NK-92 (cell line): ENCODE results near the gene TBC1D16.
"Not testable (repeated sequence)": the region's sequence is repeated elsewhere in the genome, so short reads cannot be mapped to it uniquely, and the experiment has no call there.

Experiments used
- DNase-seq: peaks from one replicate; lab custom pipeline; 2025; ENCODE audit not compliant: unreplicated experiment; lab: John Stamatoyannopoulos, UW

TBC1D16 gene

DNA sequence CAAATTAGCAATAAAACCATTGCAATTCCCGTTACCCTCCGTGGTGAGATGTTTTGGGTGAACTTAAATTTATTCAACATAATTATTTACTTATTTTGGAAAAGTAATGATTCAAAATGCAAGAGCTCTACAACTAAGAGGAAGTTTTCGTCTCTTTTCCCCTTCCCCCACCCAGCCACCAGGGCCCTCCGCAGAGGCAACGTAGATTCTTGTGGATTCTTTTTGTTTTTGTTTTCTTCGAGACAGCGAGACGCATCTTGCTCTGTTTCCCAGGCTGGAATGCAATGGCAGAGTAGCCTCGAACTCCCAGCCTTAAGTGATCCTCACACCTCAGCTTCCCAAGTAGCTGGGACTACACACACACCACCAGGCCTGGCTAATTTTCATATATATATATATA is 19.9 kb upstream of the TBC1D16 start:
- no peak for DNase-seq

DNA sequence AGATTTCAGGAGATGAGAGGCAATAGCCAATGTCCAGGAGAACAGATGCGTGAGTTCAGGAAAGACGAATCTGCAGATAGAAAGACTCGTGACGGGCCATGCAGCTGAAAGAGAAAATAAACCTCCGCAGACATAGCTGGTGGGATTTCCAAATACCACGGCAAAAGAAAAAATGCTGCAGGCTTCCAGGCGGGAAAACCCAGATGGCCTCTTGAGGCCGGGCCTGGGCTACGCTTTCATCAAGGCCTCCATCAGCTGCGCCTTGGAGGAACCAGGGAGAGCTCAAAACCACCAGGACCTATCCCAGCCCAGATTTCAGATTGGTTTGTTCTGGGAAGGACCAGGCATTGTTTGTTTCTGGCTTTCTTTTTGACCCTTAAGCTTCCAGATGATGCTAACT is 17.4 kb upstream of the TBC1D16 start:
- DNase-seq, result no peak

DNA sequence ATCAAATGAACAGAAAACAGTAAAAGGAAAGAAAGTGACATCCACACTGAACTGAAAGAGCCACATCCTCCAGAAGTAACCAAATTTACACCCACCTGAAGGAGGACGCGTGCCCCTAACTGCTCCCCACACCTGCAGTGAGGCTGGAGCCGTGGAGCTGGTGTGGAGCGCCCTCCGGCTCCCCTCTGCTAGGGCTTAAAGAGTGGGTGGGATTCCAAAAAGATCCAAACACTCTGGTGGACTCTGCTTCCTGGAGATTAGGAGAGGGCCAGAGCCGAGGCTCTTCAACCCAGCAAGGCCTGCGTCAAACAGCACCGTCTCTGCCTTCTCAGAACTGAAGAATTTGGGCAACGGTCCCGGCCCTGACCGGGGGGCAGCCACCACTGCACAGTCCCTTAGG is 16.0 kb upstream of the TBC1D16 start:
- DNase-seq, result no peak

- DNase-seq, result no peak
These were observed 15.0 kb upstream of the TBC1D16 start for GRCh38 chr17:80050706-80051105.

GRCh38 chr17:80049986-80050385 is 14.3 kb upstream of the TBC1D16 start:
- no peak for DNase-seq

DNA sequence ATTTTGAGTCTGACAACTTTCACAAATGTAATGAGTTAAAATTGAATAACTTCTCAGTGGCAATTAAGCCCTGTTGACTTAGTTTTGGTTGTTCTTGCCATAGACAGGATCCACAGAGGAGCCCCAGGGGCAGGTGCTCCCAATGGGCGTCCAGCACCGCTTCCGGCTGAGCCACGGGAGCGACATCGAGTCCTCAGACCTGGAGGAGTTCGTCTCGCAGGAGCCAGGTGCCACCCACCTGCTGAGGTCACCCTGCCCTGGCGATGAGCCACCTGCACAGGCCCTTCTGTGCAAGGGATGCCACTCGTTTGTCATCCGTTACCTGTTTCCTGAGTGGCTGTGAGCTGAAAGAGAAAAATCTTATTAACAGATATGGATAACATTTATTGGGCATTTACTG is 11.5 kb upstream of the TBC1D16 start:
- DNase-seq, result no peak

DNA sequence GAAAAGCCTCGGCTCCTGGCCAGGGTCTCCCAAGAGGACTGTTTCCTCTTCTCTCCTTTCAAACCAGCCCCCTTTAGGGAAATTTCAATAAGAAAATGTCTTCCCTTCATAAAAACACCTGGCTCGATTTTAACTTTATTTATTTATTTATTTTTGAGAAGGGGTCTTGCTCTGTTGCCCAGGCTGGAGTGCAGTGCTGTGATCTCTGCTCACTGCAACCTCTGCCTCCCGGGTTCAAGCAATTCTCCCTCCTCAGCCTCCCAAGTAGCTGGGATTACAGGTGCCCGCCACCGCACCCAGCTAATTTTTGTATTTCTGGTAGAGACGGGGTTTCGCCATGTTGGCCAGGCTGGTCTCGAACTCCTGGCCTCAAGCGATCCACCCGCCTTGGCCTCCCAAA is 11.0 kb upstream of the TBC1D16 start:
- not testable (repeated sequence) for DNase-seq

DNA sequence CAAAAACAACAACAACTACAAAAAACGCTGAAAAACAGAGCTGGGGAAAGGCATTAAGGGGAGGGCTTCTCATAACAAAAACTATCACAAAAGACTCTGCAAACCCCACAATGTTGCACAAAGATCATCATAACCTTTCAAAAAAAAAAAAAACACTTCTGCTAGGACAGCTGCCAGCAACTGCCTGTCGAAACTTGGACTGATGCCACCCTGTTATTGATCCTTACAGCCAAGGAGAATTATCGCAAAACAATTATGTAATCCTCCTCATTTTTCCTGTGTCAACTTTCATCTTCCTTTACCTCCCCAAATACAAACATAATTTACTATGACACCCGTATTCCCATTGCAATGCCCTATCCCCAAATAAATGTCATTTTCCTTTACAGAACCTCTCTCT is 10.0 kb upstream of the TBC1D16 start:
- DNase-seq, result no peak

DNA sequence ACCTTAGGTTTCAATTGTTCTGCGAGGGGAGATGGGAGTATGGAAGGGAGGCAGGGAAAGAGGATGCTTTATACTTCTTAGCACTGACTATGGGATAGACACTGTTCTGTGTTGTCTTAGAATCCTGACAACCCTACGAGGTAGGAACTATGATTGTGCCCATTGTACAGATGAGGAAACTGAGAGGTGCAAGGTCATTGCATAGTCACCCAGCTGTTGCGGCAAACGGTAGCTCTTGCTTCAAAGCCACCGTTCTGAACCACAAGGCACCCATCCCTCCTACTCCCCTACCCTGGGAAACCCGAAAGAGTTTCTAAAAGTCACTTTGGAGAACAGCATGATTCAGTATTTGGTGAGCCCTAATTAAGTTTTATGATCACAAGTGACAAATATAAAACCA is 8.3 kb upstream of the TBC1D16 start:
- no peak for DNase-seq

DNA sequence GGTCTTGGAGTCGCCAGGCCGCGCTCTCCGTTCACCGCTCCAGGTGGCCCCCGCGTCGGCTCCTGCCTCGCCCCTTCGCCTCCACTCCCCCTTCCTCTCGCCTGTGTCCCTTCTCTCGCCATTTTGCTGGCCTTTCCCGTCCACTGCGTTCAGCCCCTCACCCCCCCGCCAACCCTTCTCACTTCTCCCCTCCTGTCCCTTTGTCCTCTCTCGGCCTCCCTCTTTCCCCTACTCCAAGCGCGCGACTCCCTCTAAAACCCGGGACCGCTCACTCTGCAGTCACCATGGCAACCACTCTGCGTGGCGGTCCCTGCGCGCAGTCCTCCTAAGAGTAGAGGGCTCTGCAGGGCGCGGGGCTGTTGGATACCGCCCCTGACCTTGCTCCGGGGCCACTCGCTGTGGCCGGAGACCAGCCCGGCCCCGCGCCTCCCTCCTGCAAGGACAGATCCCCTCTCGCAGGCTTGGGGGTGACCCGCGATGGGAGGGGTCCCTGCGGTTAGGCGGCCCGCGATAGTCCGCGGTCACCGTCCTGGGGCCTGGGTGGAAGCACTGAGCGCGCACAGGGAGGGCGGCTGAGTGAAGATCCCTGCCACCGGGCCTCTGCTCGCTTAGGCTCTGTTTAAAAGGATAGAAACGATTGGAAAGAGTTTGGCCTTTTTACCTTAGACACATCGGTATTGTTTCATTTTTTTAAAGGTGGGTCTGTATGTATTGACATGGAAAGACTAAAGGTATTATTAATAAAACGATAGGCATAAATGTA is 1.2 kb upstream of the TBC1D16 start:
- no peak for DNase-seq

DNA sequence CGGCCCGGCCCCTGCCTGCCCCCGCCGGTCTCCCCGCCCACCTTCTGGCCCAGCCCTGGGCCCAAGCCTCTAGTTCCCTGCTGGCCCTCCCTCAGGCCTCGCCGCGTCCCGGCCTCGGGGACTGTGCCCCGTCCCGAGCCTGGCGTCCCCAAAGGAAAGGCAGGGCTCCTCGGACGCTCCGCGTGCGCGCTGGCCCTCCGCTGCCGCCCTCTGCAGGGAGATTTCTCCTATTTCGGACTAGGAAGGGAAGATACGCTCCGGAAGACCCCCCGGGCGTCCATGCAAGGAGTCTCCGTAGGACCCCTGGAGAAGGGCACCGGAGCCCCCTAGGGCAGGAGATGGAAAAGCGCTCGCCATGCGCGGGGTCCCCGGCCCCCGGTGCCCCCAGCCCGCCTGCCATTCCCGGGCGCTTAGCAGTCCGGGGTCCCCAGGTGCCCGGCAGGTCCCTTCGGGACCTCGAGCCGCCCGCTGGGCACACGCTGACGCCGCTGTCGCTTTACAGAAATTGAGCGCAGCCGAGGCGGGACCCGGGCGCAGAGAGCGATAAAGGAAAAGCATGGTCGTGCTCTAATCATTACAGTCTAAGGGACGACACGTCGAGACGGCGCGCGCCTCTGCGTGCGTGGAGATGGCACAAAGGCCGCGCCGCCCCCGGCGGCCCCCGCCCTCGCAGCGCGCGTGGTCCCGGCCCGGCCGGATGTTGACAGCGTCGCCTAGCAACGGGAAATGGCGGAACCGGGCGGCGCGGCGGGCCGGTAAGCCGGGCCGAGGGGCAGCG is 454 bp upstream of the TBC1D16 start, which contains the start of gene CCDC40:
TSS of gene CCDC40 (plus strand) at position 706 of the 778 bp plus-strand sequence. CDS start at position 727, 21 bp downstream.
- DNase-seq, result no peak

GRCh38 chr17:80034791-80035686 is 633 bp downstream of the TBC1D16 start:
- no peak for DNase-seq

- DNase-seq, result no peak
These were observed 1.8 kb downstream of the TBC1D16 start for GRCh38 chr17:80033840-80034239.

DNA sequence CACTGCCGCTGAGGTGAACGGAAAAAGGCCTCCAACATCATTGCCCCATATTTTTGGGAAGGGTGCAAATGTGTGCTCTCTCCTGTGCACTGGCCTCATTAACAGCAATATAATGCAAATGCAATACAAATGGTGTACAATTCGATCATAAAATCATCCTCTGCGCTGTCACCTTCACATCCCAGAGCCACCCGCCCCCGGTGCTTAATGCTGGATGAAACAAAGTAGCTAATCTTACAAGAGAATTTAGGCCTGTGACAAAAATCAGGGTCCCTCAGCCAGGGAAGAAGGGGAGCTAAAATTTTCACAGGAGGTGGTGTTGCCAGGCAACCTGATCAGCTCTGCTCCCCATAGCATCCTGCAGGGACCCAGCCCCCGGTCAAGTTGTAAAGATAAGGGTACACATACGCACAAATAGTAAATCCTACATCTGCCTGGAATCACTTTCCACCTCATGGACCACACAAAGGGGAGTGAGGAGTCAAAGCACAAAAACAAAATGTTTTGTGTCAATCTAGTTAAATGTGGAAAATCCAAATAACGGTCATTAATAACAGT is 3.0 kb downstream of the TBC1D16 start:
- no peak for DNase-seq

DNA sequence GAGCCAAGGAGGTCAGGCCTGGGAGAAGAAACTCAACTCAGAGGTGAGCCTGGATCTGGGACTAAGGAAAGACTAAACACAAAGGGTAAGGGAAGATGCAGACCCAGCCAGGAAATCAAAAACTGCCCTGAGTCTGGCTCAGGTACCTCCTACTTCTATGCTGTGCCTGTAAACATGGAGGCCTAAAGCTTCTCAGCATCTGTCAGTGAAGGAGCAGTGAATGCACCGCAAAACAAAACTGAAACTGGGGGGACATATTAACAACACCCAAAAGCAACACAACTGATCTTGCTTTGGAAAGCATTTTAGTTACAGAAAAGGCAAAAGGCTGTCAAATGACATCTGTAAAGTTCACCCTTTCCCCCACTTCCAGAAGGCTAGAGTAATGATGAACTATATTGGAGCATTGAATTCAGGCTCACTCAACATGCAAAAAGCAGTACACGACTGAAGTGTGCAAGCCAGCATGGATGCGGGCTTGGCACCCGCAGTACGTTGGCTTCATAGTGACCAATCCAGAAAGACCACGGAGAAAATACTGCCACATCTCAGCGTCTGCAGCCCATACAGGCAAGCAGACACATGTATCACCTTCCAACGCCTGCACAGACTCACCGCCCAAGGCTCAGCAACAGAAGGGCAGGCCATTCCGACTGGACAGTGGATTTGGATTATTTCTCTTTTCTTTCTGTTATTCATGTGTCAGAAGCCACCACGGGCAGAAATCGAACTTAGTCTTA is 3.8 kb downstream of the TBC1D16 start:
- DNase-seq, result no peak

DNA sequence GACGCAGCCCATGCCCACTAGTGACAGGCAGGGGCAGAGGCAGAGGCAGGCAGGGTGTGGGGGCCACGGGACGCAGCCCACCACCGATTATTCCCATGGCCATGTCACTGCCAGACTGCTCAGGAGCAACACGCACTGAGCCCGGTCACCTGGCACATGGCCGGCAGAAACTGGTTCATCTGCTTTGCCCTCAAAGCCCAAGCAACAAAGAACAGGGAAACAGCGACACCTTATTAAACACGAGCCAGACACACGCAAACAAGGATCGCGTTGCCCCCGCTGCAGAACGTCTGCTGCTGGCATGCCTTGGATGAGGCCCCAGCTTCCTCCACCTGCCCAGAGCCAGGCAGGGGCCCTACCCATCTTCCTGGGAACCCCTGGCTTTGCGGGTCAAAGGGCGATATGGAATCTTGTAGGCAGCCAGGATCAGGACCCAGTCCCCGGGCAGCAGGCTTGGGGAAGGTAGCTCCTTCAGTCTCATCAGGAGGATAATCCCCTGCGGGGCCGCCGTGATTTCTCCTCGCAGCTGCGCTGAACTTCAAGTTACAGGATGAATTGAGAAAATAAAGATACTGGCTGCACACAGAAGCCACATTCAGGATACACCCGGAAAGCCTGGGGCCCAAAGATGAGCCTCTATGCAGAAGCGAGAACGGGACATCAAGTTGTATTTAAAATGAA is 4.8 kb downstream of the TBC1D16 start:
- no peak for DNase-seq

DNA sequence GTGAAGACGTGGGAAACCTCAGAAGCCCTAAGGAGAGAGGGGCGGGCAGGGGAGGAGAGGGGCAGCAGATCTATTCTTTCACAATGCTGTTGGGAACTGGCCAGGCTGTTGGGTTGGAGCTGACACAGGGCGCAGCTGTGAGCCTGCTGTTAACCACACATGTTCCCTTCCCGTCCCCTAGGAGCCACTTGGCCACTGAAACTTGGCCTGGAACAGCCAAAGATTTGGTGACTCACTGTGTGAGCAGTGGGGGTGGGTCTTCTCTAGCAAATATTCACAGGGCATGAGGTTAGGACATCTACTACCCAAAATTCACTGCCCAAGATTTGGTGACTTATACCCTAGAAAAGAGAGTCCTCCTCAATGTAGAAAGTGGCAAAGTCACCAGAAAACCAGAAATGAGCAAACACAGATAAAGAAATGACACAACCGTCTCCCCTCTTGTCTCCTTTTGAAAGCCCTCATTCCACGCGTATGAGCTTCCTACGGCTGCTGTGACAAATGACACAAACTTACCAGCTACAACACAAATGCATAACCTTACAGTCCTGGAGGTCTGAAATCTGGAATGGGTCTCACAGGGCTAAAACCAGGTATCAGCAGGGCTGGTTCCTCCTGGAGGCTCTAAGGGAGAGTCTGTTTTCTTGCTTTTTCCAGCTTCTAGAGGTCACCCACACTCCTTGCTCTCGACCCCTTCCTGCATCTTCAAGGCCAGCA is 6.3 kb downstream of the TBC1D16 start:
- DNase-seq, result no peak

DNA sequence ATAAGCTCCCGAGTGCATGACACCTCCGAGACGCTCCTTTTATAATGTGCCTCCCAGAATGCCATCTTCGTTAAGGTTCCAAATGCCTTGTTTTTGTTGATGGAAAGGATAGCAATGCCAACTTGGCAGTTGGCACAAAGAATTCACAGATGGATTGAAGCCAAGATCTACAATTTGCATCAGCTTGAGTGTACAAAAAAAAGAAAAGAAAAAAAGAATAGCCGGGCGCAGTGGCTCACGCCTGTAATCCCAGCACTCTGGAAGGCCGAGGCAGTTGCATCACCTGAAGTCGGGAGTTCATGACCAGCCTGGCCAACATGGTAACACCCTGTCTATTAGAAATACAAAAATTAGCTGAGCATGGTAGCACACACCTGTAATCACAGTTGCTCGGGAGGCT is 7.6 kb downstream of the TBC1D16 start:
- DNase-seq, result no peak

DNA sequence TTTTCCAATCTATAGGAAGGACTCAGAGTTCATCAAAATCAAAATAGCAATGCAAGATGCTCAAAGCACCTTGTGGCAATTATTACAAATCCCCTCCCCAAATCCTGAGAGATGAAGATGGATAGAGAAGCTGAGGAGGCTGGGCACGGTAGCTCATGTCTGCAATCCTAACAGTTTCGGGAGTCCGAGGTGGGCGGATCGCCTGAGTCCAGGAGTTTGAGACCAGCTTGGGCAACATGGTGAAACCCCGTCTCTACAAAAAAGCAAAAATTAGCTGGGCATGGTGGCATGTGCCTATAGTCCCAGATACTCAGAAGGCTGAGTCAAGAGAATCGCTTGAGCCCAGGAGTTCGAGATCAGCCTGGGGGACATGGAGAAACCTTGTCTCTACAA is 8.6 kb downstream of the TBC1D16 start:
- DNase-seq, result no peak
